HG03039 (cell line): Measurements from ENCODE around the gene ARHGEF10L.

ENCODE experiments used
- ATAC-seq: cut with Tn5 transposase; IDR thresholded peaks from one replicate; pipeline ENCODE4 v1.9.1; 2021; ENCODE audit warnings: mild to moderate bottlenecking, moderate library complexity; ENCODE audit not compliant: unreplicated experiment

ARHGEF10L gene

DNA sequence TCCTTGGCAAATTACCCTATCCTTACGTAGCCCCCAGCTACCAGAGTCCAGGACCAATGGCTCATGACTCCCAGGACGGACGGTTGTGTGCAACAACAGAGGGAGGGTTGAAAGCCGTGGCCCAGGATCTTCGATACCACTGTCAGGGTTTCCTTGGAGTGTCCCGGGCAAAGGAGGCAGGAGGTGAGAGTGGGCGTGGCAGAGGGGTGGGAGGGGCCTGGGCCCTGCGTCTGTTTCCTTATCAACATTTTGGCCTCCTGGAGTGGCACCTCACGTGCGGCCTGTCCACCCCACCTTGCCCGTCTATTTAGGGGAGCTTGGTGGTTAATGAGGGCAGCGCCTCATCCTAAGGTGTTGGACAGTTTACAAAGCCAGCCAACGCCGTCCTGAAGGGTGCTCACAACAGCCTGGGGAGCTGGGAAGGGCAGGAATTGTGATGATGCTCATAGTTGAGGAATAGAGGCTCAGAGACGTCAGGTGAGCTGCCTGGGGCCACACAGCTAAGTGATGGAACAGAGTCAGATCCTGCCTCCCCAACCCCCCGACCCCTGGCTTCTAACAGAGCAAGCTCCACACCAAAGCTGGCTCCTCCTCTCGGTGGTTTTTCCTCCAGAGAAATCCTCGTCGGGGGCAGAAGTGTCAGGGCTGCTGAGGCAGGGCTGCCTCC lies 17.4 kb upstream of the ARHGEF10L start:
- ATAC-seq = no peak

- ATAC-seq = no peak
Observed at GRCh38 chr1:17523321-17524041, 16.0 kb upstream of the ARHGEF10L start.

GRCh38 chr1:17524645-17525044 lies 14.9 kb upstream of the ARHGEF10L start:
- no peak for ATAC-seq

- no peak for ATAC-seq
Observed at GRCh38 chr1:17525996-17526686, 13.4 kb upstream of the ARHGEF10L start.

DNA sequence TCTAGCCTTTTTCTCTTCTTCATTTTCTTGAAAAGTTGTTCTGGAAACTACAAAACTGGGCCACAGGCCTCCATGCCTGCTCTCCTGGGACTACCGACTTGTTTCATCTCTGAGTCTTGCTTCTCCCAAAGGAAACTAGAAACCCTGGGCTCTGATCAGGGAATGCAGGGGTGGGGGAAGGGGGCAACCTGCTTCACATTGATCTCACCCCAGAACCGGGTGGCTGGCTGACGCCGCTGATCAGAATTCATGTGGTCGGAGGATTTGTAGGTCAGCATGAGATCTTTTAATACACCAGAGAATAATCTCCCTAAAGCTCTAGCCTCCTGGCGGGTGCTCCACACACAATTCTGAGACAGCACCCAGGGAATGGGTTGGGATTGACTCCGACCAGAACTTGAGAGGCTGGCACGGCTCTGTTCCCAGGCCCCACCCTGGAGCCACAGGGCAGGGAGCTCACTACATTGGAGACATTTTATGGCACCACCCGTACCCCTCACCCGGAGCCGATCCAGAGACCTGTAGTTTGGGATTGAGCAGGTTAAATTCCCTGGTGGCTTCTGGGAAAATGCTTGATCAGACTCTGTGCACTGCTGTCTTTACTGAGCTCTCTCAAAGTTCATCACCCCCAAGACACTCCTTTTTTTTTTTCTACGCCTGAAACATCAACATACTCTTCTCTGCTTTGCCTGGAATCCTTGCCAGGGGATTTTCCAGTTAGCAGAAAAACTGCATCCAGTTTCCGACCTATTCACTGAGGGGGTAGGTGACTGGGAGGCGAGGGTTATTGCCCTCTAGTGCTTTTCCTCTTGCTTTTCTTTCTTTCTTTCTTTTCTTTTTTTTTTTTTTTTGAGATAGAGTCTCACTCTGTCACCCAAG lies 12.2 kb upstream of the ARHGEF10L start:
- ATAC-seq = no peak

GRCh38 chr1:17529381-17529780 lies 10.1 kb upstream of the ARHGEF10L start:
- no peak for ATAC-seq

DNA sequence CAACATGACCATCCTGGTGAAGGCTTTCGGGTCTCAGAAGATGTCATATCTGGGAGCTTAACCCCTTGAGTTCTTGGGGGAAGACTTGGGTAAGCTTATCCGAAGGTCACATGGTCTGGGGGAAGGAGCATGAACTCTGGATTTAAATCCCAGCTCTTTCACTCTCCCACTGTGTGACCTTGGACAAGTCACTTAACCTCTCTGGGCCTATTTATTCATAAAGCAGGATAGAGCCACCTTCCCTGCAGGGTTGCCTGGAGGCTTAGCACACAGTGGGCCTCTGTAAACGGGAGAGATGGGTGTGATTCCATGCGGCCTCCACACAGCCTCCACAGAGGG lies 8.2 kb upstream of the ARHGEF10L start:
- no peak for ATAC-seq

GRCh38 chr1:17531682-17532487 lies 7.6 kb upstream of the ARHGEF10L start:
- ATAC-seq = no peak

DNA sequence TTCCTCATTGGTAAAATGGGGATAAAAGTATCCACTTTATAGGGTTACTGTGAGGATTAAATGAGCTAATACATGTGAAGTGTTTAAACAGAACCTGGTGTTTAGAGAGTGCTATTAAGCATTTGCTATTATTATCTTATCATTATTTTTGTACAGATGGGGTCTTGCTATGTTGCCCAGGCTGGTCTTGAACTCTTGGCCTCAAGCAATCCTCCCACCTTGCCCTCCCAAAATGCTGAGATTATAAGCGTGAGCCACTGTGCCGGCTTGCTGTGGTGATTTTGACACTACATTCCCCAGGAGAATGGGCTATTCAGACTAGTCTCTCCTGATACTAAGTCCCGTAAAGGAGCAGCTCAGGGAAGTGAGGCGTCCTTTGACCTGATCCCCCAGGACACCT lies 6.3 kb upstream of the ARHGEF10L start:
- ATAC-seq = no peak

DNA sequence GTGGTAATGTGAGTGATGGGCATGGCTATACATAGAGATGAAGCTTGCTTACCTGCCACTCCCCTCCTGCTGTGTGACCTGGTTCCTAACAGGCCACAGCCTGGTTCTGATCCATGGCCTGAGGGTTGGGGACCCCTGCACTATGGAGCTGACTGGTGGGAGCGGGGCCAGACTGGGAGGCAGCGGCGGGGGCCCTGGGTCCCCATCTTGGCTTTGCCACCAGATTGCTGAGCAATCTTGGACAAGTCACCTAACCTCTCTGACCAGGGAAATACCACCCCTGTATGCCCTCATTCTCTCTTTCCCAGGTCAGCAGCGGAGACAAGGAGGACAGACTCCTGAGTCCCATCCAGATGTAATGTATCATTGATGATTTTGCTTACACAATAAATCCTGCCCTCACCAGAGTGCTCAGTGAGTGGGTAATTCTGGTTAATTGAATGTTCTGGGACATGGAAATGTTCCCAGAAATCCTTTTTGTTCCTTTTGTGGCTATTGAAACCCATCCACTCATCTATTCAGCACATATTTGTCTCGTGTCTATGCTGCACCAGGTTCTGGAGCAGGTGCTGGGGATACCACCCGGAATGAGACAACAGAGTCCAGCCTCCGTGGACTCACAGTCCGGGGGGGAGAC lies 4.1 kb upstream of the ARHGEF10L start:
- no peak for ATAC-seq

DNA sequence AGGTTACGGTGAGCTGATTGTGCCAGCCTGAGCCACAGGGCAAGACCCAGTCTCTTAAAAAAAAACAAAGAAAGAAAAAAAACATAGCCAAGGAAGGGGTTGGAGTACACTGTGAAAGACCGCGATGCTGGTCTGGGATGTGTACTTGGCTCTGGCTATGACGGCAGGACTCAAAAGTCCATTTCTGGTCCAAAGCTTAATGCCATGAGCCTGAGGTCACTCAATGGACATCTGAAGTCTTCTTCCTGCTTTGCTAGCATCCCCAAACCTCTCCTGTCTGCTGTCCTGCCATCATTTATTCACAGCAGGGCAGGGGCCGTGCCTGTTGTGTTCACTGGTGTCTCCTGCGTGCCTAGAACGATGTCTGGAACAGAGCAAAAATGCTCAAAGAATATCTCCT lies 1.5 kb upstream of the ARHGEF10L start:
- no peak for ATAC-seq

GRCh38 chr1:17538428-17539117 lies 925 bp upstream of the ARHGEF10L start:
- ATAC-seq = no peak

DNA sequence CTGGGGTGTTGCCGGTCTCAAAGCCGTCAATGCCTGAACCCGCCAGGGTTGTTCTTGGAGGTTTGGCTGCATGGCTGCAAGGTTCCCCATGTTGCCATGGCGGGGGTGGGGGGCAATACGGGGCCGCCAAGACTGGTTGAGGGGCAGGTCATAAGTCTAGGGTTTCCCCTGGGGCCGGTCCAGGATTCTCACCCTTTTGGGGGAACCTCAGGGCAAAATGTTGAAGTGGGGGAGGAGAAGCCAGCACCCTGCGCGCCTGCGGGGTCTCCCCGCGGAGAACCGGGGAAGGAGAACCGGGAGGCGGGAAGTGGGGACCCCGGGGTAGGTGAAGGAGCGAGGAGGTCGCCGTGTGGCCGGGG lies 401 bp upstream of the ARHGEF10L start:
- ATAC-seq = no peak

DNA sequence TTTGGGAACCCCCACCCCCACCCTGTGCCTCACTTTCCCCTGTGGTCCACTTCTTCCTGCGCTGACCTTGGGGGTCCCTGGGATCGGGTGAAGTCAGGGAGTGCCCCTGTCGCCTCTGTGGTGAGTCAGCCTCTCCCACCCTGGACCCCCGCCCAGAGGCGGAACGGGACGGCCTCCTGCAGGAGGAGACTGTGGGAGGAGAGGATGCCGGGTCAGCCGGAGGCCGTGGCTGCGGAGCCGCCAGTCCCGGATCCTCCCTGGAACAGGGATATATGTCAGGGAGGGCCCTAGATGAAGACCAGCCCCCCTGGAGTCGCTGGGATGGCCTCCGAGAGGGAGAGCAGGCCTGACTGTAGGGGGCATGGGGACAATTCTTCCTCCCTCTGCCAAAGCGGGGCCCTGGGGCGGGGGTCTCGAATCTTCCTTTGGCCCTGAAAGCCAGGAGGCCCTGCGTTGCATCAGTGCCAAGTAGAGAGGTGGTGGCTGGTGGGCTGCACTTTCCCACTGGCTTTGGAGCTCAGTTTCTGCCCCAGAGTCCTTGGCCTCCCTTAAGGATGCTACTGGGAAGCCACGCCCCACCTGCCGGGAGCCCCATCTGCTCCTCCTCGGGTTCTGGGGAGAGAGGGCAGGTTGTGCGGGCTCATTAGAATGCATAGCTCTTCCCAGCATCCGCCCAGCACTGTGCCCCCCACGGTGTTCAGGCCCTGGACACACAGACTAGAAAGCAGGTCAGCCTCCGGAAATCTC lies 930 bp downstream of the ARHGEF10L start:
- no peak for ATAC-seq

DNA sequence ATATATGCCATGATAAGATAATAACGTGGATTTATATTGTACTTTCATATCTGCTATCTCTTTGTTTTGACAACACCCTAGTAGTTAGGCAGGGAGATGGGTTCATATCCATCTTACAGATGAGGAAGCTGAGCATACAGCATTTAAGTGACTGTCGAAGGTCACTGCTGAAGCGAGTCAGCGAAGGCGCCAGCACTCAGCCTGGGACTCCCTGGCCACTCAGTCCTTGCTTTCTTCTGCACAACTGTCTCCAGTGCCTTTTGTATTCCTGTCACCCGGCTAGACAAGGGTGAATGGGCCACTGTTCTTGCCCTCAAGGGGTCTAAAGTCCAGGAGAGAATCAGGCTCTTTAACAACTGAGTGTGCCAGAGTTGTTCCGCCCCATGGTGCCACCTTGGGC lies 3.1 kb downstream of the ARHGEF10L start:
- ATAC-seq = no peak

GRCh38 chr1:17544776-17545350 lies 5.4 kb downstream of the ARHGEF10L start:
- ATAC-seq = no peak

GRCh38 chr1:17545356-17545755 lies 5.9 kb downstream of the ARHGEF10L start:
- no peak for ATAC-seq

GRCh38 chr1:17546946-17547670 lies 7.6 kb downstream of the ARHGEF10L start:
- ATAC-seq = no peak
